Stomach smooth muscle (tissue), 2 donors: ENCODE measurements around the gene C14orf93.
A peak's percentile ranks its signal among the peaks of the same experiment; 100 is the strongest.

ENCODE experiments used
- H3K27ac ChIP-seq: one replicate; pipeline ENCODE4 v1.7.0; 2013; ENCODE audit warnings: mild to moderate bottlenecking, low read length, inconsistent platforms
- H3K27me3 ChIP-seq, 2 donors: one replicate each; pipeline ENCODE4 v1.7.0; 2013; ENCODE audit warnings: low read length in 2 of 2; ENCODE audit not compliant: insufficient read depth in 2 of 2, control insufficient read depth in 1 of 2
- H3K36me3 ChIP-seq, 2 donors: one replicate each; pipeline ENCODE4 v1.7.0; 2013; ENCODE audit warnings: low read length in 2 of 2; ENCODE audit not compliant: control insufficient read depth in 2 of 2, insufficient read depth in 2 of 2
- H3K4me1 ChIP-seq: one replicate; pipeline ENCODE4 v1.7.0; 2013; ENCODE audit warnings: low read length; ENCODE audit not compliant: control insufficient read depth, insufficient read depth
- H3K4me3 ChIP-seq, 2 donors: one replicate each; pipeline ENCODE4 v1.7.0; 2013; ENCODE audit warnings: low read length in 2 of 2
- H3K9ac ChIP-seq, 2 donors: one replicate each; pipeline ENCODE4 v1.7.0; 2013; ENCODE audit warnings: low read length in 2 of 2, mild to moderate bottlenecking in 1 of 2
- H3K9me3 ChIP-seq, 2 donors: one replicate each; pipeline ENCODE4 v1.7.0; 2013; ENCODE audit warnings: low read length in 2 of 2; ENCODE audit not compliant: control insufficient read depth in 2 of 2
- donor health status: healthy.
- donor health status: Pancreatic carcinoma.

Gene C14orf93

GRCh38 chr14:23043754-23044153 lies 33.8 kb upstream of the C14orf93 start:
- H3K9me3 ChIP-seq, result no peaks in the 10 kb centered on the region
- H3K27me3 ChIP-seq, result no peaks in the 10 kb centered on the region
- H3K4me1 ChIP-seq, result no peaks in the 10 kb centered on the region

GRCh38 chr14:23043145-23043544 lies 33.2 kb upstream of the C14orf93 start:
- Histone ChIP-seq H3K27ac (no peak overlapping the region), H3K4me3 (no peak overlapping the region), H3K4me1 (no peaks in the 10 kb centered on the region), H3K36me3 (no peaks in the 10 kb centered on the region), H3K9ac (no peak overlapping the region), H3K27me3 (no peaks in the 10 kb centered on the region), H3K9me3 (no peaks in the 10 kb centered on the region)

More at GRCh38 chr14:23043754-23044153, 33.8 kb upstream of the C14orf93 start:
- Histone ChIP-seq H3K27ac (no peak overlapping the region), H3K4me3 (no peak overlapping the region), H3K9ac (no peak overlapping the region), H3K36me3 (no peaks in the 10 kb centered on the region)

GRCh38 chr14:23042162-23042965 lies 32.4 kb upstream of the C14orf93 start, which contains the start of gene PSMB11:
PSMB11 (plus strand) TSS chr14:23042212; CDS start chr14:23042226, 14 bp downstream.
- no peaks in the 10 kb centered on the region for H3K36me3 ChIP-seq
- no peaks in the 10 kb centered on the region for H3K9me3 ChIP-seq
- H3K4me1 ChIP-seq, result no peaks in the 10 kb centered on the region
- no peak within 1 kb of the TSS for H3K9ac ChIP-seq
- no peaks in the 10 kb centered on the region for H3K27me3 ChIP-seq
- no peak within 1 kb of the TSS for H3K4me3 ChIP-seq
- H3K27ac ChIP-seq, result no peak within 1 kb of the TSS

- Histone ChIP-seq H3K4me1 (no peaks in the 10 kb centered on the region), H3K9ac (no peak overlapping the region), H3K27ac (no peak overlapping the region), H3K9me3 (no peaks in the 10 kb centered on the region), H3K36me3 (no peaks in the 10 kb centered on the region), H3K4me3 (no peak overlapping the region), H3K27me3 (no peaks in the 10 kb centered on the region)
These were observed 31.8 kb upstream of the C14orf93 start for GRCh38 chr14:23041729-23042128.

- Histone ChIP-seq H3K9ac (no peak overlapping the region), H3K4me1 (no peaks in the 10 kb centered on the region), H3K4me3 (no peak overlapping the region), H3K27ac (no peak overlapping the region), H3K36me3 (no peaks in the 10 kb centered on the region), H3K27me3 (no peaks in the 10 kb centered on the region), H3K9me3 (no peaks in the 10 kb centered on the region)
These were observed 30.2 kb upstream of the C14orf93 start for GRCh38 chr14:23040100-23040499.

- Histone ChIP-seq H3K4me3 (peak overlapping the region; percentile 92 to 97), H3K36me3 (peaks cover 4 to 10% of the 10 kb centered on the region in 2 donors), H3K4me1 (peaks cover 11% of the 10 kb centered on the region), H3K9me3 (no peaks in the 10 kb centered on the region), H3K27ac (peak overlapping the region; percentile 96), H3K9ac (peak overlapping the region; percentile 97 to 98), H3K27me3 (no peaks in the 10 kb centered on the region)
These were observed 25.6 kb upstream of the C14orf93 start for GRCh38 chr14:23035303-23036144.

GRCh38 chr14:23034498-23035302 lies 24.8 kb upstream of the C14orf93 start, which contains the start of gene PSMB5:
PSMB5 (minus strand) TSS chr14:23034900; CDS start chr14:23034881, 19 bp downstream.
- H3K9me3 ChIP-seq, result no peaks in the 10 kb centered on the region
- peak within 1 kb of the TSS; percentile 97 to 98 for H3K9ac ChIP-seq
- H3K27ac ChIP-seq, result peak within 1 kb of the TSS; percentile 96
- H3K4me3 ChIP-seq, result peak within 1 kb of the TSS; percentile 92 to 97
- H3K4me1 ChIP-seq, result peaks cover 11% of the 10 kb centered on the region
- H3K36me3 ChIP-seq, result peaks cover 4 to 10% of the 10 kb centered on the region in 2 donors
- H3K27me3 ChIP-seq, result no peaks in the 10 kb centered on the region

GRCh38 chr14:23033801-23034497 lies 24.0 kb upstream of the C14orf93 start:
- H3K9me3 ChIP-seq, result no peaks in the 10 kb centered on the region
- H3K27ac ChIP-seq, result peak overlapping the region; percentile 96

GRCh38 chr14:23033251-23033727 lies 23.3 kb upstream of the C14orf93 start:
- peaks cover 4 to 14% of the 10 kb centered on the region in 2 donors for H3K36me3 ChIP-seq
- no peak overlapping the region for H3K27ac ChIP-seq
- H3K9me3 ChIP-seq, result no peaks in the 10 kb centered on the region
- H3K4me3 ChIP-seq, result peak overlapping the region; percentile 92 to 97
- H3K27me3 ChIP-seq, result no peaks in the 10 kb centered on the region
- H3K4me1 ChIP-seq, result peaks cover 11% of the 10 kb centered on the region
- peak overlapping the region in 1 of 2 donors; percentile 36 for H3K9ac ChIP-seq

More at GRCh38 chr14:23033801-23034497, 24.0 kb upstream of the C14orf93 start:
- H3K36me3 ChIP-seq, result peaks cover 4 to 11% of the 10 kb centered on the region in 2 donors
- peak overlapping the region; percentile 97 to 98 for H3K9ac ChIP-seq
- peaks cover 11% of the 10 kb centered on the region for H3K4me1 ChIP-seq
- H3K27me3 ChIP-seq, result no peaks in the 10 kb centered on the region
- H3K4me3 ChIP-seq, result peak overlapping the region; percentile 92 to 97
